H9 (cell line): ENCODE results near the gene IGFBP7. TPM values are rescaled to one million over a fixed set of nuclear protein-coding genes. Genes with fewer than 3 reads are reported as not detected.

Source experiments
- DNase-seq: peaks from one replicate; pipeline ENCODE4 v3.0.0-alpha.2; 2017
- H2AFZ ChIP-seq: one replicate; pipeline ENCODE4 v1.6.1; 2013; ENCODE audit warnings: mild to moderate bottlenecking, low read length, control low read depth, moderate library complexity
- H2AK5ac ChIP-seq: 2 replicates; pipeline ENCODE4 v1.6.1; 2013; ENCODE audit warnings: low read length, control low read depth, mixed read lengths; ENCODE audit not compliant: insufficient read length
- H2BK120ac ChIP-seq: one replicate; pipeline ENCODE4 v1.6.1; 2013; ENCODE audit warnings: low read depth, mild to moderate bottlenecking, low read length, control low read depth, inconsistent platforms; ENCODE audit not compliant: poor library complexity, severe bottlenecking
- H2BK12ac ChIP-seq: 2 replicates; pipeline ENCODE4 v1.6.1; 2013; ENCODE audit warnings: low read length, control low read depth, mixed read lengths, low read depth; ENCODE audit not compliant: insufficient read length
- H2BK15ac ChIP-seq: 2 replicates; pipeline ENCODE4 v1.6.1; 2013; ENCODE audit warnings: low read depth, low read length, control low read depth
- H2BK20ac ChIP-seq: one replicate; pipeline ENCODE4 v1.6.1; 2013; ENCODE audit warnings: low read depth, mild to moderate bottlenecking, low read length, control low read depth, inconsistent platforms; ENCODE audit not compliant: poor library complexity, severe bottlenecking
- H2BK5ac ChIP-seq: 2 replicates; pipeline ENCODE4 v1.6.1; 2013; ENCODE audit warnings: low read length, control low read depth, mixed read lengths; ENCODE audit not compliant: insufficient read length
- H3K14ac ChIP-seq: 2 replicates; pipeline ENCODE4 v1.6.1; 2013; ENCODE audit warnings: low read length, control low read depth; ENCODE audit not compliant: insufficient read depth
- H3K18ac ChIP-seq: 2 replicates; pipeline ENCODE4 v1.6.1; 2013; ENCODE audit warnings: low read depth, mild to moderate bottlenecking, mixed read lengths, low read length, control low read depth; ENCODE audit not compliant: insufficient read length
- H3K23ac ChIP-seq: 2 replicates; pipeline ENCODE4 v1.6.1; 2013; ENCODE audit warnings: low read length, control low read depth, mixed read lengths, low read depth; ENCODE audit not compliant: insufficient read length
- H3K23me2 ChIP-seq: 2 replicates; pipeline ENCODE4 v1.6.1; 2013; ENCODE audit warnings: low read depth, mild to moderate bottlenecking, mixed read lengths, low read length, control low read depth; ENCODE audit not compliant: insufficient read length, poor library complexity, severe bottlenecking
- H3K27ac ChIP-seq: 2 replicates; pipeline ENCODE4 v1.5.1; 2013; ENCODE audit warnings: low read length, control low read depth, mixed read lengths, low read depth; ENCODE audit not compliant: insufficient read length
- H3K27me3 ChIP-seq: 2 replicates; pipeline ENCODE4 v1.6.1; 2013; ENCODE audit warnings: low read length, control low read depth, inconsistent platforms; ENCODE audit not compliant: insufficient read depth
- H3K4ac ChIP-seq: 2 replicates; pipeline ENCODE4 v1.6.1; 2013; ENCODE audit warnings: low read depth, mild to moderate bottlenecking, control low read depth, inconsistent platforms, low read length, moderate library complexity
- H3K4me1 ChIP-seq: 2 replicates; pipeline ENCODE4 v1.6.1; 2013; ENCODE audit warnings: low read length, control low read depth, inconsistent platforms; ENCODE audit not compliant: insufficient read depth
- H3K4me2 ChIP-seq: 2 replicates; pipeline ENCODE4 v1.6.1; 2013; ENCODE audit warnings: low read length, control low read depth, mixed read lengths; ENCODE audit not compliant: insufficient read length, insufficient read depth
- H3K56ac ChIP-seq: 2 replicates; pipeline ENCODE4 v1.6.1; 2013; ENCODE audit warnings: low read depth, mild to moderate bottlenecking, mixed read lengths, low read length, control low read depth; ENCODE audit not compliant: insufficient read length
- H3K79me1 ChIP-seq: 2 replicates; pipeline ENCODE4 v1.6.1; 2013; ENCODE audit warnings: low read depth, mild to moderate bottlenecking, moderate library complexity, low read length, control low read depth, inconsistent platforms; ENCODE audit not compliant: insufficient read depth, poor library complexity, severe bottlenecking
- H3K79me2 ChIP-seq: 2 replicates; pipeline ENCODE4 v1.6.1; 2013; ENCODE audit warnings: low read length, control low read depth, inconsistent platforms; ENCODE audit not compliant: insufficient read depth
- H3K9ac ChIP-seq: 2 replicates; pipeline ENCODE4 v1.6.1; 2013; ENCODE audit warnings: low read length, control low read depth, mixed read lengths; ENCODE audit not compliant: insufficient read length; ENCODE audit errors: extremely low read depth
- H3K9me3 ChIP-seq: one replicate; pipeline ENCODE4 v1.6.1; 2013; ENCODE audit warnings: low read depth, low read length, inconsistent platforms; ENCODE audit not compliant: control insufficient read depth
- H3T11ph ChIP-seq: one replicate; pipeline ENCODE4 v1.6.1; 2013; ENCODE audit warnings: mild to moderate bottlenecking, low read length, control low read depth, inconsistent platforms
- H4K20me1 ChIP-seq: one replicate; pipeline ENCODE4 v1.6.1; 2013; ENCODE audit not compliant: control insufficient read depth, insufficient read length, insufficient read depth
- H4K5ac ChIP-seq: 2 replicates; pipeline ENCODE4 v1.6.1; 2013; ENCODE audit warnings: low read depth, mild to moderate bottlenecking, mixed read lengths, low read length, control low read depth; ENCODE audit not compliant: insufficient read length
- H4K8ac ChIP-seq: replicated peaks from 2 replicates; pipeline ENCODE4 v1.6.1; 2013; ENCODE audit warnings: low read length, control low read depth, mixed read lengths, low read depth; ENCODE audit not compliant: insufficient read length
- H4K91ac ChIP-seq: 2 replicates; pipeline ENCODE4 v1.6.1; 2013; ENCODE audit warnings: low read depth, mild to moderate bottlenecking, moderate library complexity, mixed read lengths, low read length, control low read depth; ENCODE audit not compliant: insufficient read length
- H3K27ac Mint-ChIP-seq, 3 experiments: 2 replicates in 2 of 3; 3 replicates in 1 of 3; pipeline ENCODE4 v1.8.0; 2020 to 2021; ENCODE audit warnings: mixed read lengths in 3 of 3, mild to moderate bottlenecking in 1 of 3, moderate library complexity in 1 of 3
- H3K27me3 Mint-ChIP-seq: 2 replicates; pipeline ENCODE4 v1.8.0; 2021; ENCODE audit warnings: low read depth, mild to moderate bottlenecking, moderate library complexity, mixed read lengths
- H3K36me3 Mint-ChIP-seq, 3 experiments: 2 replicates in 2 of 3; 3 replicates in 1 of 3; pipeline ENCODE4 v1.8.0; 2020 to 2021; ENCODE audit warnings: low read depth in 3 of 3, mixed read lengths in 3 of 3; ENCODE audit not compliant: insufficient read depth in 1 of 3
- H3K4me1 Mint-ChIP-seq, 2 experiments: 2 replicates each; pipeline ENCODE4 v1.8.0; 2020; ENCODE audit warnings: mixed read lengths in 2 of 2
- H3K4me3 Mint-ChIP-seq, 2 experiments: 2 replicates in 1 of 2; 3 replicates in 1 of 2; pipeline ENCODE4 v1.8.0; 2020 to 2021; ENCODE audit warnings: mild to moderate bottlenecking in 2 of 2, mixed read lengths in 2 of 2, moderate library complexity in 1 of 2
- H3K9me3 Mint-ChIP-seq, 2 experiments: 2 replicates in 1 of 2; 3 replicates in 1 of 2; pipeline ENCODE4 v1.8.0; 2020; ENCODE audit warnings: mild to moderate bottlenecking in 2 of 2, mixed read lengths in 2 of 2, moderate library complexity in 1 of 2
- CTCF ChIP-seq: fragments of 200-600 bp; sonication (generic); conservative IDR thresholded peaks from 3 replicates; pipeline ENCODE4 v1.8.0; 2021; ENCODE audit warnings: antibody characterized with exemption, mild to moderate bottlenecking
- WGBS: extraction: QIAGEN DNeasy Blood & Tissue Kit; methylation state at CpG from one replicate; pipeline ENCODE4 v1.1.7; 2013; ENCODE audit warnings: missing lambda C conversion rate, low lambda C conversion rate, mixed read lengths; ENCODE audit not compliant: insufficient read length; ENCODE audit errors: extremely low coverage; 5-methylcytosine and 5-hydroxymethylcytosine counted together
- total RNA-seq: library from RNA; stranded (reverse); gene quantifications from 2 replicates; pipeline ENCODE4 v1.2.1, GENCODE V29; 2021

The IGFBP7 gene
- total RNA-seq, 1 experiment from 2014 or later, result 0.37 TPM

- Histone ChIP-seq H4K20me1 (no peaks in the 10 kb centered on the region), H3K56ac (no peak overlapping the region), H4K8ac (no peak overlapping the region), H2BK15ac (no peak overlapping the region), H2BK5ac (no peak overlapping the region), H3K18ac (no peak overlapping the region), H3T11ph (no peak overlapping the region), H3K79me1 (no peaks in the 10 kb centered on the region), H3K14ac (no peak overlapping the region), H3K27ac (no peak overlapping the region), H3K4ac (no peak overlapping the region), H3K4me2 (no peak overlapping the region), H3K9ac (no peak overlapping the region), H3K27me3 (no peaks in the 10 kb centered on the region), H3K79me2 (no peaks in the 10 kb centered on the region), H2AK5ac (no peak overlapping the region), H2BK120ac (no peak overlapping the region), H3K4me1 (no peaks in the 10 kb centered on the region), H2BK12ac (no peak overlapping the region), H4K91ac (no peak overlapping the region), H4K5ac (no peak overlapping the region), H3K23ac (no peak overlapping the region), H2BK20ac (no peak overlapping the region), H2AFZ (no peak overlapping the region), H3K9me3 (no peaks in the 10 kb centered on the region), H3K23me2 (no peaks in the 10 kb centered on the region)
- peaks cover 6 to 7% of the 10 kb centered on the region in 2 experiments; a peak in 3 of 4 replicates for H3K4me1 Mint-ChIP-seq
- no peaks in the 10 kb centered on the region for H3K9me3 Mint-ChIP-seq
- no peak for TF ChIP-seq CTCF
- no peak for DNase-seq
- H3K27ac Mint-ChIP-seq, result no peak overlapping the region
- H3K36me3 Mint-ChIP-seq, result no peaks in the 10 kb centered on the region
- no peak overlapping the region for H3K4me3 Mint-ChIP-seq
- H3K27me3 Mint-ChIP-seq, result peaks cover 9% of the 10 kb centered on the region
- WGBS, result no CpG with 5 or more reads among the region's 5 CpGs
Observed at GRCh38 chr4:57053508-57053907, 56.7 kb downstream of the IGFBP7 start.
